Fibroblast of lung (primary cell): ENCODE data around the gene GRPEL2. TPM values are rescaled to one million over a fixed set of nuclear protein-coding genes. Genes with fewer than 3 reads are reported as not detected.

Source experiments
- DNase-seq, 2 donors: peaks; one replicate each; pipeline versions ENCODE4 v3.0.0 to v3.0.0-alpha.2; 2010; ENCODE audit warnings: low read depth in 2 of 2
- H2AFZ ChIP-seq: 2 replicates; pipeline ENCODE4 v1.5.1; 2012; ENCODE audit warnings: low read length, control low read depth, inconsistent platforms
- H3K27ac ChIP-seq: 2 replicates; pipeline ENCODE4 v1.5.1; 2011; ENCODE audit warnings: low read length, control low read depth; ENCODE audit not compliant: insufficient read depth
- H3K27me3 ChIP-seq: 2 replicates; pipeline ENCODE4 v1.5.1; 2011; ENCODE audit warnings: mild to moderate bottlenecking, low read length; ENCODE audit not compliant: control insufficient read depth, insufficient read depth
- H3K36me3 ChIP-seq: 2 replicates; pipeline ENCODE4 v1.5.1; 2011; ENCODE audit warnings: low read length; ENCODE audit not compliant: control insufficient read depth, insufficient read depth
- H3K4me1 ChIP-seq: 2 replicates; pipeline ENCODE4 v1.5.1; 2011; ENCODE audit warnings: low read length; ENCODE audit not compliant: control insufficient read depth, insufficient read depth; ENCODE audit errors: extremely low read depth
- H3K4me2 ChIP-seq: 2 replicates; pipeline ENCODE4 v1.5.1; 2011; ENCODE audit warnings: low read length, control low read depth; ENCODE audit not compliant: insufficient read depth; ENCODE audit errors: extremely low read depth
- H3K4me3 ChIP-seq, 4 experiments: fragments of 200-600 bp in 1 of 4; sonication (generic) in 1 of 4; replicated peaks in 1 of 4; 2 replicates each; pipeline ENCODE4 v1.5.1; 2011 to 2016; ENCODE audit warnings: low read length in 4 of 4, low read depth in 3 of 4, mild to moderate bottlenecking in 3 of 4, control low read depth in 2 of 4, inconsistent platforms in 1 of 4, mixed read lengths in 1 of 4; ENCODE audit not compliant: insufficient read depth in 1 of 4; ENCODE audit errors: control extremely low read depth in 1 of 4
- H3K79me2 ChIP-seq: 2 replicates; pipeline ENCODE4 v1.5.1; 2012; ENCODE audit warnings: mild to moderate bottlenecking, low read length, inconsistent platforms; ENCODE audit not compliant: control insufficient read depth, insufficient read depth
- H3K9ac ChIP-seq: 2 replicates; pipeline ENCODE4 v1.5.1; 2011; ENCODE audit warnings: mild to moderate bottlenecking, low read length, control low read depth; ENCODE audit not compliant: insufficient read depth
- H3K9me3 ChIP-seq: 2 replicates; pipeline ENCODE4 v1.5.1; 2012; ENCODE audit warnings: low read depth, low read length; ENCODE audit not compliant: control insufficient read depth, insufficient read depth
- H4K20me1 ChIP-seq: 2 replicates; pipeline ENCODE4 v1.5.1; 2011; ENCODE audit warnings: low read length; ENCODE audit not compliant: control insufficient read depth, insufficient read depth; ENCODE audit errors: extremely low read depth
- EZH2 ChIP-seq: IDR thresholded peaks from 2 replicates; pipeline ENCODE4 v1.5.1; 2012; ENCODE audit warnings: low read length, control low read depth, mild to moderate bottlenecking; ENCODE audit errors: missing control alignments
- polyA plus RNA-seq, 2 donors: library from polyadenylated mRNA; depleted of rRNA in 1 of 2; stranded (reverse) in 1 of 2; unstranded in 1 of 2; fragments of >200 nt; gene quantifications; 2 replicates each; pipeline ENCODE4 v1.2.1, GENCODE V29; 2011 to 2012; ENCODE audit warnings: missing spikeins in 1 of 2
- total RNA-seq: library from RNA; depleted of rRNA; stranded (reverse); fragments of >200 nt; gene quantifications from 2 replicates; pipeline ENCODE4 v1.2.1, GENCODE V29; 2014
- TF ChIP-seq, protein P1 (sequence below), 2 donors: IDR thresholded peaks in 1 of 2; conservative IDR thresholded peaks in 1 of 2; 1 replicate in 1 of 2; 2 replicates in 1 of 2; pipeline ENCODE4 v1.5.1; 2011 to 2012; ENCODE audit warnings: low read length in 2 of 2, control low read depth in 1 of 2, inconsistent platforms in 1 of 2, low read depth in 1 of 2, mild to moderate bottlenecking in 1 of 2

GRPEL2 gene
- total and polyA plus RNA-seq, 2 donors (not counting 1 experiment from before 2014, with no cell fraction given) = 15.3 to 29.6 TPM

DNA sequence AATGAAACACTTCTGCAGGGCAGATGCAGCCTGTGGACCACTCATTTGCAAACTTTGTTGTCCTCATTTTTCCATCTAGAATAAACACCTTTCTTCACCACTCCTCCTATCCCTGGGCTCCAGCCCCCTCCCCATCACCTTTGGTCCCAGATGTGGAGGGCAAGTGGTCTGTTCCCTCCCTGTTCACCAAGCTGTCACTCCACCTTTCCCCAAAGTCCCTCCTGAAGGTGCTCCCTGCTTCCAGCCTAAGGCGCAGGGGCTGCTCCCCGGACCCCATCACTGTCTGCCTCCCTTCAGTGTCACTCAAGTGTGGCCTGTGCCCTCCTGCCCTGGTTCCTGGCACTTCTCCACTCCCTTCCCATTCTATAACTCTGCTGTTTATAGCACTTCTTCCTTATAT lies 19.4 kb downstream of the GRPEL2 start:
- Histone ChIP-seq H3K27me3 (no peaks in the 10 kb centered on the region), H3K4me1 (no peaks in the 10 kb centered on the region), H2AFZ (no peak overlapping the region), H3K79me2 (no peaks in the 10 kb centered on the region), H4K20me1 (no peaks in the 10 kb centered on the region), H3K4me3 (no peak overlapping the region), H3K9me3 (no peaks in the 10 kb centered on the region), H3K4me2 (no peak overlapping the region), H3K27ac (no peak overlapping the region), H3K36me3 (no peaks in the 10 kb centered on the region), H3K9ac (no peak overlapping the region)
- no peak for DNase-seq
- TF ChIP-seq, protein P1, sequence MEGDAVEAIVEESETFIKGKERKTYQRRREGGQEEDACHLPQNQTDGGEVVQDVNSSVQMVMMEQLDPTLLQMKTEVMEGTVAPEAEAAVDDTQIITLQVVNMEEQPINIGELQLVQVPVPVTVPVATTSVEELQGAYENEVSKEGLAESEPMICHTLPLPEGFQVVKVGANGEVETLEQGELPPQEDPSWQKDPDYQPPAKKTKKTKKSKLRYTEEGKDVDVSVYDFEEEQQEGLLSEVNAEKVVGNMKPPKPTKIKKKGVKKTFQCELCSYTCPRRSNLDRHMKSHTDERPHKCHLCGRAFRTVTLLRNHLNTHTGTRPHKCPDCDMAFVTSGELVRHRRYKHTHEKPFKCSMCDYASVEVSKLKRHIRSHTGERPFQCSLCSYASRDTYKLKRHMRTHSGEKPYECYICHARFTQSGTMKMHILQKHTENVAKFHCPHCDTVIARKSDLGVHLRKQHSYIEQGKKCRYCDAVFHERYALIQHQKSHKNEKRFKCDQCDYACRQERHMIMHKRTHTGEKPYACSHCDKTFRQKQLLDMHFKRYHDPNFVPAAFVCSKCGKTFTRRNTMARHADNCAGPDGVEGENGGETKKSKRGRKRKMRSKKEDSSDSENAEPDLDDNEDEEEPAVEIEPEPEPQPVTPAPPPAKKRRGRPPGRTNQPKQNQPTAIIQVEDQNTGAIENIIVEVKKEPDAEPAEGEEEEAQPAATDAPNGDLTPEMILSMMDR (conservative IDR thresholded peaks at IDR 0.05 in 1 of 2, IDR thresholded peaks at IDR 0.05 in 1 of 2; ENCODE audit: low read depth in 1 of 2, low read length in 2 of 2) = no peak
- TF ChIP-seq EZH2 = no peak

DNA sequence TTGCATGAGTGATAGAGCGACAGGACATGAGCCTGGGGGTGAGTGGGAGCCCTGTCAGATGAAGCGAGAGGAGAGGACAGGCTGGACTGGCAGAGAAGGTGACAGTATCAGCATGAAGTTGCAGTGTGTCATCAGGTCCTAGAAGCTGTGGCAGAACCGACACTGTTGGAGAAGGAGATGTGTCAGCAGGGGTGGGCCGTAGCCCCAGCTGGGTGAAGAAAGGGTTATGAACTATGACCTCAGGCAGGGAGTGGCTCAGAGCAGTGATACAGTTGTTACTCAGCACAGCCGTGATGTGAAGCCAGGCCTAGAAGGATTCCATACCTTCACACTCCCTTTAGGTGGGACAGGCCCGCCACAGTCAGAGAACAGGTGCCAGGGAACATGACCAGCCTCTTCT lies 20.1 kb downstream of the GRPEL2 start:
- Histone ChIP-seq H3K4me3 (no peak overlapping the region), H3K36me3 (no peaks in the 10 kb centered on the region), H3K27ac (no peak overlapping the region), H2AFZ (no peak overlapping the region), H3K4me1 (no peaks in the 10 kb centered on the region), H3K9ac (no peak overlapping the region), H4K20me1 (no peaks in the 10 kb centered on the region), H3K27me3 (no peaks in the 10 kb centered on the region), H3K9me3 (no peaks in the 10 kb centered on the region), H3K79me2 (no peaks in the 10 kb centered on the region), H3K4me2 (no peak overlapping the region)
- TF ChIP-seq, protein P1 (conservative IDR thresholded peaks at IDR 0.05 in 1 of 2, IDR thresholded peaks at IDR 0.05 in 1 of 2; ENCODE audit: low read depth in 1 of 2, low read length in 2 of 2) = no peak
- no peak for TF ChIP-seq EZH2
- no peak for DNase-seq

DNA sequence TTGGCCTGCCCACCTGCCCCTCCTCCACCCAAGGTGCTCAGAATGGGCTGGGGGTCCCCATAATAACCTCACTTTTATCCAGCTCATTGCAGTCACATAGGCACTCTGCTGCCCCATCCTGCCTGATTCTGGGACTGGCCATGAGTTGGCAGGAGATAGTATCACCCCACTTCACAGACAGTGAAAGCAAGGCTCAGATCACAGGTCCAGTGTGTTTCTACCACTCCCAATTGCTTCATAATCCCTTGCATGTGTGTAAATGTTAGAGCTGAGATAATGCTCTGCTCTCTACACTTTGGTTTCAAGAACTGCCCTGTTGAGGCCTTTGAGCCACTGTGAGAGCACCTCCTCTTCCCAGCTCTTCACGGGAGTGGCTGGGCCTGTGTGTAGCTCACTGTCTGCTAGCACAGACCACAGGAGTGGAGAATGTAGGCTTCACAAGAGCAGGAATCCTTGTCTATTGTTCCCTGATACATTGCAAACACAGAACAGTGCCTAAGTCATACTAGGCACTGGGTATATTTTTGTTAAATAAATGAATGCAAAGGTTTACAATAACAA lies 20.9 kb downstream of the GRPEL2 start:
- DNase-seq = no peak
- no peaks in the 10 kb centered on the region for H3K27me3 ChIP-seq
- H3K4me1 ChIP-seq = no peaks in the 10 kb centered on the region
- no peak overlapping the region for H3K9ac ChIP-seq
- no peak overlapping the region for H3K4me3 ChIP-seq
- no peak overlapping the region for H3K4me2 ChIP-seq
- no peak overlapping the region for H2AFZ ChIP-seq
- H3K27ac ChIP-seq = no peak overlapping the region
- TF ChIP-seq EZH2 = no peak
- TF ChIP-seq, protein P1 (conservative IDR thresholded peaks at IDR 0.05 in 1 of 2, IDR thresholded peaks at IDR 0.05 in 1 of 2; ENCODE audit: low read depth in 1 of 2, low read length in 2 of 2) = no peak
- no peaks in the 10 kb centered on the region for H3K79me2 ChIP-seq
- no peaks in the 10 kb centered on the region for H3K9me3 ChIP-seq
- no peaks in the 10 kb centered on the region for H4K20me1 ChIP-seq
- H3K36me3 ChIP-seq = no peaks in the 10 kb centered on the region
